Stimulated activated CD8-positive, alpha-beta memory T cell treated with anti-CD3 and anti-CD28 coated beads, Interleukin-7, amount 100 ng/mL, for 24 hours (primary cell): Measurements from ENCODE around the gene YWHAE.
"Not testable (repeated sequence)": the region's sequence is repeated elsewhere in the genome, so short reads cannot be mapped to it uniquely, and the experiment has no call there.

Experiments used
- DNase-seq: peaks from one replicate; pipeline ENCODE4 v3.0.0-alpha.2; 2020; ENCODE audit warnings: low read depth

The YWHAE gene

DNA sequence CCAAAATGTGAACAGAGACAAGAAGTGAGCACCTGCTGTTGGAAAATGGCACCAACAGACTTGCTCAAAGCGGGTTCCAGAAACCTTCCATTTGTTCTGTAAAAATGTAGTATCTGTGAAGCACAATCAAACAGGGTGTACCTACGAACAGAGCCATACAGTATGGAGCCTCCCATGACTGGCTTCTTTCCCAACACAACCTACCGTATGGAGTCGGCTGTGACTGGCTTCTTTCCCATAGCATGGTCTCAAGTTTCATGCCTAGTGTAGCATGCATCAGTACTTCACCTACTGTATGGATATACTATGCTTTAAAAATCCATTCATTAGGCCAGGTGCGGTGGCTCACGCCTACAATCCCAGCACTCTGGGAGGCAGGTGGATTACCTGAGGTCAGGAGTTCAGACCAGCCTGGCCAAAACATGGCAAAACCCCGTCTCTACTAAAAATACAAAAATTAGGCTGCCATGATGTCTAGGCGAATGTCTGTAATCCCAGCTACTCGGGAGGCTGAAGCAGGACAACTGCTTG, 26.2 kb downstream of the YWHAE start:
- no peak for DNase-seq

DNA sequence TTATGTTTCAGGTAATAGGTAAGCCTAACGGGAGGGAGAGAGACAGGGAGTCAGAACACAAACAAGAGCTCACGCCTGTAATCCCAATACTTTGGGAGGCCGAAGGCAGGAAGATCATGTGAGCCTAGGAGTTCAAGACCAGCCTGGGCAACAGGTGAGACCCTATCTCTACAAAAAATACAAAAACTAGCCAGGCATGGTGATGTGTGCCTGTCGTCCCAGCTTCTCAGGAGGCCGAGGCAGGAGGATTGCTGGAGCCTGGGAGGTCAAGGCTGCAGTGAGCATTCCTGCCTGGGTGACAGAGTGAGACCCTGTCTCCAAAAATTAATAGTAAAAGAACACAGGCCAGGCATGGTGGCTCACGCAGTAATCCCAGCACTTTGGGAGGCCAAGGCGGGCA, 27.4 kb downstream of the YWHAE start:
- no peak for DNase-seq

DNA sequence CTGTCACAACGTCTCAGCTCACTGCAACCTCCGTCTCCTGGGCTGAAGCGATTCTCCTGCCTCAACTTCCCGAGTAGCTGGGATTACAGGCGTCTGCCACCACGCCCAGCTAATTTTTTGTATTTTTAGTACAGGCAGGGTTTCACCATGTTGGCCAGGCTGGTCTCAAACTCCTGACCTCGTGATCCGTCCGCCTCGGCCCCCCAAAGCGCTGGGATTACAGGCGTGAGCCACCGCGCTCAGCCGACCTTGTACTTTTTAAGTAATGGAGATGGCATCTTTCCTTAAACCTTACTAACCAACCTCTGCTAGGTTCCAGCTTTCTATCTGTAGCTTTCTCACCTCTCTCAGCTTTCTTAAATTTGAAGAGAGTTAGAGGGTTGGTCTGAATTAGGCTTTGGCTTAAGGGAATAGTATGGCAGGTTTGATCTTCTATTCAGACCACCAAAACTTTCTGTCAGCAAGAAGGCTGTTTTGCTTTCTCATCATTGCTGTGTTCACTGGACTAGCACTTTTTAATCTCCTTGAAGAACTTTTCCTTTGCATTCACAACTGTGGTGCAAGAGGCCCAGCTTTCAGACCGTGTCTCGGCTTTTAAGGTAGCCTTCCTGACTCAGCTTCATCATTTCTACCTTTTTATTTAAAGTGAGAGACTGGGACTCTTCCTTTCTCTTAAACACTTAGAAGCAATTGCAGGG, 28.0 kb downstream of the YWHAE start:
- no peak for DNase-seq

DNA sequence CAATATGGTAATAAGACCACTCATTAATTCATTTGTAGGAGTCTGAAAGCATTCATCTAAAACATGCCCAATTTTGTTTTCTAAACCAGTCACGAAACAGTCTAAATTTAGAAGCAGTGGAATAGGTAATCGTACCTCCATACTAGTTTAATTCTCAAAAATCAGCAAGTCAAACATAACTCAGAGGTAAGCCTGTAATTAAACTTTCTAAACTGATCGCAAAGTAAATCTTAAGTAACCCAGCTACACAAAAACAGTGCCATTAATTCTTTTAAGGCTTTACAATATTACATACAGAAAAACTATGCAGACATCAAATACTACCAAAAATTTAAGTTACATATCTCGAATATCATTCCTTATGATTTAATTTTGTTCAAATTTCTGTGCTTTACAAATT, 31.4 kb downstream of the YWHAE start:
- DNase-seq = no peak

DNA sequence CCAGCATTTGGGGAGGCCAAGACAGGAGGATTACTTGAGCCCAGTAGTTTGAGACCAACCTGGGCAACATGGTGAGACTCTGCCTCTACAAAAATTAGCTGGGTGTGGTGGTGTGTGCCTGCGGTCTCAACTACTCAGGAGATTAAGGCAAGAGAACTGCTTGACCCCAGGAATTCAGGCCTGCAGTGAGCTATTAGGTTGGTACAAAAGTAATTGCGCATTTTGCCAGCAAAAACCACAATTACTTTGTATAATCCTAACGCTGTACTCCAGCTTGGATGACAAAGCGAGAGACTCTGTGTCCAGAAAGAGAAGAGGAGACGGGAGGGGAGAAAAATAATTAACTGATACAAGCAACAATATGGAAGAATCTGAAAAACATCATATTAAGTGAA, 32.7 kb downstream of the YWHAE start:
- DNase-seq = no peak

DNA sequence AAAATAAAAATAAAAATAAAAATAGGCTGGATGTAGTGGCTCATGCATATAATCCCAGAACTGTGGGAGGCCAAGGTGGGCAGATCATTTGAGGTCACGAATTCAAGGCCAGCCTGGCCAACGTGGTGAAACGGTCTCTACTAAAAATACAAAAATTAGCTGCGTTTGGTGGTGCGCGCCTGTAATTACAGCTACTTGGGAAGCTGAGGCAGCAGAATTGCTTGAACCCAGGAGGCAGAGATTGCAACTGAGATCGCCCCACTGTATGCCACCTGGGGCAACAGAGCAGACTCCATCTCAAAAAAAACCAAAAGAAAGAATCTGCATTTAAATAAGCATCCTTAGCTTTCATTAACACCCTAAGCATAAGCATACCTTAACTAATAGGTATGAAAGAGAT, 33.8 kb downstream of the YWHAE start:
- DNase-seq = no peak

DNA sequence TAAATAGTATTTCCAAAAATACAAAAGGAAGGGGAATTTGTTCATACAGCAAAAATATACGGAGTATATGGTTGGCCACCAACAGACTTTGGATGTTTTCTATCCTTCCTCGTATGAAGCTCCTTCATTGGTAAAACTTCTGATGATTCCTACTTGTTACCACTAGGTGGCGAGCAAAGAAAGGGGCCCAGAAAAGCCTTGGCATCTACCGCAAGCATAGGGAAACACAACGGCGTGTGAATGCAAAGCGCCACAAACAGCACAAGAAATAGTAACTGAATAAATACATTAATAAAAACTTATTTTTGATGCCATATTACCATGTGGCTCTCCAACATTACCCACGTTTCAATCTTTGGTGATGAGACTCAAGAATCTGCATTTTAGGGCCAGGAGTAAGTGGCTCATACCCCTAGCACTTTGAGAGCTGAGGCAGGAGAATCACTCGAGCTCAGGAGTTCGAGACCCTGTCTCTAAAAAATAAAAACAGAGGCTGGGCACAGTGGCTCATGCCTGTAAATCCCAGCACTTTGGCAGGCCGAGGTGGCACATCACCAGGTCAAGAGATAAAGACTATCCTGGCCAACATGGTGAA, 34.5 kb downstream of the YWHAE start:
- peak; percentile 11 for DNase-seq

DNA sequence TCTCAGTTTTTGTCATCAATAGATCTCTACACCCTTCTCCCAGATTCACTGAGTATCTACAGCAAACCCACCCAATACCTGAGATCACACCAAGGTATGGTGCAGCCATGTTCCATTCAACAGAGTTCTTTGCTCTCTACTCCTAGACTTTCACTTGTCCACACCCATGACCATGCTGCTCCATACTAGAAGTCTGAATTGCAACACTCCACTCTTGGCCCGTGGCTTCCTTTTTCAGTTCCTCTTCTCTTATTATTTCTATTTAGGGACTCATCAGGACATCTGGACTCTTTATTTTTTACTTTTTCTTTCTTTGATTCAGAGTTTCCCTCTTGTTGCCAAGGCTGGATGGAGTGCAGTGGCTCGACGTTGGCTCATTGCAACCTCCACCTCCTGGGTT, 37.1 kb downstream of the YWHAE start:
- DNase-seq = no peak

DNA sequence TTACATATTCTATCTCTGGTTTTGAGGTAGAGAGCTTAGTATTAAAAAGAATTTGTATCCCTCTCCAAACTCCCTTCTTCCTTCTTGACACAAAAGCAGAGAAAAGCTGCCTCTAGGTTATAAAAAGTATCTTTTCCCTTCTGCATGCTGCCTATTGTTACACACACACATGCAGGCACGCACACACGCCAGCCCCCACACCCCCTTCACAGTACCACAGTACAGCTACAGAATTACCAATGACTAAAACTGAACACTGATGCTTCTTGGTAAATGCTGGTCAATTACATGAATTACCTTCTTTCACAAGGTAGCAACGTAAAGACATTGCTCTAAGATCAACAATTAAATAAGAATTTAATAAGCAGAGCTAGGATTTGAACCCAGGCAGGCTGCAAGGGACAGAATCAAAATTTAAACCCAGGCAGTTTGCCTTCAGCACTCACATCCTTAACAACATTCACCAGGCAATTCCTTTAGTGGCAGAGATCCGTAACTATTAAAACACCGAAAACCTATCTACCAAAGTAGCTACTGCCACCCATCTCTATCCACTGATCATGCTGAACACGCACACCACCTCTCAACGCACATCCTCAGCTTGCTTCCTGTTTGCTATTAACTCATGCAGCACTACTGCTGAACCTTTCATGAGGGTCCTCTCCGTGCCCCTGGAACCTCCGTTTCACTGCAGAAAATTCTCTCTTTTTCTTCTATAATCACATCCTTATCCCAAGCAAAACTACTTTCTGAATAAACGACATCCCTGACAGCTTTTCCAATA, 37.8 kb downstream of the YWHAE start:
- DNase-seq = no peak

DNA sequence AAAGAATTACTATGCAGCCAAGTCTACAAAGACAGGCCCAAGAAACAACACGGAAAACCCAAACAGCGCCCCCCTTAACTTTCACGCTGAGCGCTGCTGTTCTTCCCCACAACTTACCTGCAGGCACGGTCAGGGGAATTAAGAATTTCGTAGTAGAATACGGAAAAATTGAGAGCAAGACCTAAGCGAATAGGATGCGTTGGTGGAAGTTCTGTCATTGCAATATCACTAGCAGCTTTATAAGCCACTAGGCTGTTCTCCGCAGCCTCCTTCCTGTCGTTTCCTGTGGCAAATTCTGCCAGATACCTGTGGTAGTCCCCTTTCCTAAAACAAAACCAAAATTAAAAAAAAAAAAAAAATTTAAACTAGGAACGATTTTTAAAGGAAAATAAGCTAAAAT, 39.0 kb downstream of the YWHAE start:
- no peak for DNase-seq

DNA sequence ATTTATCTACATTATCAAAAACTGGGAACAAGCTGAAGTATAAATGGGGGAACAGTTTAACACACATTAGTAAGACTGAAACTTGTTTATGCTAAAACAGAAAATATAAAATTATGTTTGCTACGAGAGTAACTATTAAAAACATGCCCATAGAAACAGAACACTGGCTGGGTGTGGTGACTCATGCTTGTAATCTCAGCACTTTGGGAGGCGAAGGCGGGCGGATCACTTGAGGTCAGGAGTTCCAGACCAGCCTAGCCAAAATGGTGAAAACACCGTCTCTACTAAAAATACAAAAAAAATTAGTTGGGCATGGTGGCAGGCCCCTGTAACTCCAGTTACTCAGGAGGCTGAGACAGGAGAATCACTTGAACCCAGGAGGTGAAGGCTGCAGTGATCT, 39.7 kb downstream of the YWHAE start:
- DNase-seq = not testable (repeated sequence)

DNA sequence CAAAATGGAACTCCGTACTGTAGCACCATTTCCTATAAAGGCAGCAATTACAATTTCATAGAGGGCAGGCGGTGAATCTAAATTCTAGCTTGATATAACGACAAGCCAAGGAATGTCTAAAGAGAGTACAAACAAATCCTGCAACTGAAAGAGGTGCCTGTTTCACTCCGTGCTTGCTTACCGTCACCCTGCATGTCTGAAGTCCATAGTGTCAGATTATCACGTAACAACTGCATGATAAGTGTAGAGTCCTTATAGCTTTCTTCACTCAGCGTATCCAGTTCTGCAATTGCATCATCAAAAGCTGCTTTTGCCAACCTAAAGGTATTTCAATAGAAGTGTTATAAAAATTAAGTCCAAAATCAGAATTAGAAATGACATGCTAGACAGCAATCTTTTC, 46.0 kb downstream of the YWHAE start:
- DNase-seq = no peak

DNA sequence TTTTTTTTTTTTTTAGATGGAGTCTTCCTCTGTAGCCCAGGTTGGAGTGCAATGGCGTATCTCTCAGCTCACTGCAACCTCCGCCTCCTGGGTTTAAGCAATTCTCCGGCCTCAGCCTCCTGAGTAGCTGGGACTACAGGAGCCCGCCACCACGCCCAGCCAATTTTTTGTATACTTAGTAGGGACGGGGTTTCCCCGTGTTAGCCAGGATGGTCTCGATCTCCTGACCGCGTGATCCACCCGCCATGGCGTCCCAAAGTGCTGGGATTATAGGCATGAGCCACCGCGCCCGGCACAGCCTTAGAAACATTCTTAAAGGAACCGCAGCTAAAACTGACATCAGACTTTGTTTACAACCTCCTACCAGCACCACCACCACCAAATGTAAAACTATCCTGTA, 47.5 kb downstream of the YWHAE start:
- DNase-seq = not testable (repeated sequence)

DNA sequence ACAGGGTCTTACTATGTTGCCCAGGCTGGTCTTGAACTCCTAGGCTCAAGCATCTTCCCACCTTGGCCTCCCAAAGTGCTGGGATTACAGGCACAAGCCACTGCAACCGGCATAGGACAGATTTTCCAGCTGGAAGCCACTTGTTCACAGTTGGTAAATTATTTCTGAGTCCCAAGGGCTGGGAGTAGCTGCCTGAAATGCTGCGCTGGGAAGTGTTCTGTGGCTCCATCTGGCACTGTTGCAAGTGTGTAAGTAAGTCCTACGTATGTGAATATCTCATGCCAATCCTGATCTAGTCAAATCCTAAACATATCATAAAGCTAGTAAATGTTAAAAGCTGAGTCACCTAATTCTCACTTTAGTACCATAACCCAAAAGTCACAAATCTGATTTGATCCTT, 48.1 kb downstream of the YWHAE start:
- DNase-seq = no peak

DNA sequence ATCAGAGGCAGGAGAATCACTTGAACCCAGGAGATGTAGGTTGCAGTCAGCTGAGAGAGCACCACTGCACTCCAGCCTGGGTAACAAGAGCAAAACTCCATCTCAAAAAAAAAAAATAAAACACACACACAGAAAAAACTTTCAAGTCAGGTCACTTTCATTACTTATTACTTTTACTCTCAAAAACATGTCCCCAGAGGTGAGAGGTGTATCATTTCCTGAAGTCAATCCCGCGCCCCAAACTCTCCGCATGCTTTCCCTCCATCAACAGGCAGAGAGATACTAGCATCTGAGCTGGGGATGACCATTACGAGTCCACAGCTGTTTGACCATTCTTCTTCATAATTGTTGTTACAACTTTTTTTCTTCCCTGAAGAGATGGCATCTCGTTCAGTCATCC, 48.7 kb downstream of the YWHAE start:
- DNase-seq = no peak

DNA sequence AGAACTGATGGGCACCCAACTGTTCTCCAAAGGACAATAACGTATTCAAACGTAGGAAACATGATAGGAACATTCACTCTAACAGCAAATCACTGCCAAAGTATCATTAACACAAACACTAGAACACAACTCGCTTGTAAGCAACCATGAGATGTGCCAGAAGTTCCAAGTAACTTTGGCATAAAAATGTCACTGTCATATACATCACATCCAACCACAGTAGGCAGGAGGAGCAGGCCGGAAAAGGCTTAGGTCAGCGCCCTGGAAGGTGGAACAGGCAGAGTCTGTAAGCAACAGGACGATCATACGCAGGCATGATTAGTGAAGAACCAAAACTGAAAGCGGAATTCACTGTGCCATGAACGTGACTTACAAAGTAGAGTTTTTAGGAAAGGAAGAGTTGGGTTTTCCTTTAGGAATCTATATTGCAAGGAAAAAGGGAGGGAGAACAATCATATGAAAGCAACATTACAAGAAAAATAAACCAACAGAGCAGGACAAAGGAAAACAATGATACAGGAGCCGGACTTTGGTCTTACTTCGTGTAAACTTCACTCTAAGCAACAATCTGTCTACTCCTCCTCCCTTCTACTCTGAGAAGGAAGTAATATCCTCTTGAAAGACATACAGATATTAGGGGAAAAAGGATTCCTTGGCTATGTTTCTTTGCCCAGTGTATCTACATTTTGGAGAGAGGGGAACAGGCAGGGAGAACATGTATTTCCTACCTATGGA, 52.3 kb downstream of the YWHAE start:
- DNase-seq = no peak

DNA sequence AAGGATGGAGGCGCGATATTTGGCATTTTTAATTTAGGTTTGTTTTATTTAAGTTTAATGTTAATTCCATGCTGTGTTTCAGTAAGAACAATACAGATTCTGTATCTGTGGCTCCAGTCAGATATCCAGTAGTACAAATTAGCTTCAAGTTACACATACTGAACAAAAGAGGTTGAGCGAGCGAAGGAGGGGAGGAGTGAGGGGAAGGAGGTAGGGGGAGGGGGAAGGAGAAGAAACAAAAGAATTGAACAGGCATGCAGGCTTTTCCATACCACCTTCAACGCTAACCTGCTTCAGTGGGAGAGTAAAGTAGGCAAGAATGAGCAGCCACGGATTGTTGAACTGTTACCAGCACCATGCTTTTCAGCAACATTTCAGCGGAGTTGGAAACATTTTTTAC, 55.5 kb downstream of the YWHAE start:
- DNase-seq = no peak

DNA sequence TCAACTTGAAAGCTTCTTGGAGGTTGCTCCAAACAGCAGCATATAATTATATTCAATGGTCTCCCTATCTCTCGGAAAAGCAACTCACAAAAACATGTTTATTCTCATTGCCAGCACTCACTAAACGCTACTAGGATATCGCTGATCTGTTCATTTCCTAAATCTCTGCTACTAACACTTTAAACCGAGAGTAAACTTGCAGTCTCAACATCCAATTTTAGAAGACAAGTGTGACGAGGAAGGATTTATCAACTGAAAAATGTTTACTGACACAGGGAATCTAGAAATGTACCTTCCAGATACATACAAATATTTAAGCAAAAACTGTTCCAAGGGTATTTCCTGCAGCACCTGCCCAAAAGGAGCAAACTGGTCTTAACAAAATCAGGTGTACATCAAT, 56.5 kb downstream of the YWHAE start:
- no peak for DNase-seq

DNA sequence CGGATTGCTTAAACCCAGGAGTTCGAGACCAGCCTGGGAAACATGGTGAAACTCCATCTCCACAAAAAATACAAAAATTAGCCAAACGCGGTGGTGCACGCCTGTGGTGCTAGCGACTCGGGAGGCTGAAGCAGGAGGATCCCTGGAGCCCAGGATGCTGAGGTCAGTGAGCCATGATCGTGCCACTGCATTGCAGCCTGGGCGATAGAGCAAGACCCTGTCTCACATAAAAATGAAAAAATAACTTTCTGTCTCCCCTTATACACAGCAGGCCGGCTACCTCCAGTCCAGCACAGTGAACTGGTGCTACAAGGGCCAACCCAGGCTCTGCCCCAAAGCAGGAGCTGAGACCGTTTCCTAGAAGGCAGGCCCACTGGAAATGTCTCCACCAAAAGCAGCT, 59.7 kb downstream of the YWHAE start:
- no peak for DNase-seq

DNA sequence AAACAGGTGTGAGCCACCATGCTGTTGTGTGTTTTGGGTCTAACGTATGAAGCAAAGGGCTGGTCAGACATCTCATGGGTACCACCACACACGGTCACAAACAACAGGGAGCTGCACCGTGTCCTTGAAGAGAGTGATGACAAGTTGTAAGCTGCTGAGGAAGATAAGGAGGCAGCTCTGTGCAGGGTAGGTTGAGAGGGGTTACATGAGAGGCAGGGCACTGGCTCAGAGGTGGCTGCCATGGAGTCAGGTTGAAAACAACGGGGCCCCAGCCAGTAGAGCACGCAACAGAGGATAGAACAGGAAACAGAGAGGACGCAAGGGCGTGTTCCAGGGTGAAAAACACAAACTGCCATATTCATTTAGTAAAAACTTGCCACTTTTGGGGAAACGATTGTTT, 68.3 kb downstream of the YWHAE start:
- no peak for DNase-seq

DNA sequence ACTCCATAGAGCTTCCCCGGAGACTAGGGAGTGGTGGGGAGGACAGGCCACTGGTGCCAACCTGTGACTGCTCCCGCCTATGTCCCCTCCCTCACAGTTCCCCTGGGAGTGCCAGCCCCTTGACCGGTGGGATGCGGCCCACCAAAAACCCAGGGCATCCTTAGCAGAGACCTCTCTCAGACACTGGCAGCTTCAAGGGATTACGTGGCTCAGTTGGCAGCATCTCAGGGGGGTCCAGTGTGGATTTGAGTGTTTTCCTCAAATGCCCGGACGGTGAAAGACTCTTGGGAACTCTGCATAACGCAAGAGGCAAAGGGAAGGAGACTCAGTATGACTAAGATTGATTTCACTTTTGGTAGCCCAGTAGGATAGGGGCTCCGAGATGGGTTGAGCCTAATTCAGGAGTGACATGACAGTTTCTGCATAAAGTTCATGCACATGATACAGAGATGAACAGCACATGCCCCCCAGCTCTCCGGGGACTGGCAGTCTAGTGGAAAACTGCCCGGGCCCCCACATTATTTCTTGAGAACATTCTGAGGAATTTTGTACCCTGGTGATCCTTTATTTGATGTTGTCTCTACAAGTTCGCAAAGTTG, 70.2 kb downstream of the YWHAE start:
- no peak for DNase-seq

DNA sequence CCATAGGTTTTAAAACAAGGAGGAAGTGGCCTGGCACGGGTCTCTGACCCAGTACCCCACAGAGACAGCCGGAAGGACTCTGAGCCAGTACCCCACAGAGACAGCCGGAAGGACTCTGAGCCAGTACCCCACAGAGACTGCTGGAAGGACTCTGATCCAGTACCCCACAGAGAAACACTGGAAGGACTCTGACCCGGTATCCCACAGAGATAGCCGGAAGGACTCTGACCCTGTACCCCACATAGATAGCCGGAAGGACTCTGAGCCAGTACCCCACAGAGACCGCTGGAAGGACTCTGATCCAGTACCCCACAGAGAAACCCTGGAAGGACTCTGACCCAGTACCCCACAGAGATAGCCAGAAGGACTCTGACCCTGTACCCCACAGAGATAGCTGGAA, 71.6 kb downstream of the YWHAE start:
- DNase-seq = no peak
